ENCODE measurements around the gene KIF2C. TPM values are rescaled to one million over a fixed set of nuclear protein-coding genes. Genes with fewer than 3 reads are reported as not detected.

The KIF2C gene
- total RNA-seq, 1 donor from 2014 or later, result 0.26 TPM

GRCh38 chr1:44775078-44775929, 35.7 kb downstream of the KIF2C start, which contains the start of gene RPS8:
Gene RPS8, plus strand, starts transcription at chr1:44775540. Its CDS starts 57 bp downstream, at chr1:44775597.
- peak; percentile 96 for DNase-seq (ENCODE audit: low spot score)

- DNase-seq (ENCODE audit: low spot score), result no peak
Measured at GRCh38 chr1:44775930-44776729, 36.5 kb downstream of the KIF2C start.

- DNase-seq (ENCODE audit: low spot score), result no peak
Measured at GRCh38 chr1:44776730-44777068, 37.1 kb downstream of the KIF2C start.

GRCh38 chr1:44777547-44777946, 37.9 kb downstream of the KIF2C start:
- no peak for DNase-seq (ENCODE audit: low spot score)

- no peak for DNase-seq (ENCODE audit: low spot score)
Measured at GRCh38 chr1:44777969-44778635, 38.5 kb downstream of the KIF2C start.

- no peak for DNase-seq (ENCODE audit: low spot score)
Measured at GRCh38 chr1:44778705-44779576, 39.3 kb downstream of the KIF2C start.

GRCh38 chr1:44780583-44781121, 41.0 kb downstream of the KIF2C start:
- DNase-seq (ENCODE audit: low spot score), result no peak

GRCh38 chr1:44783697-44784093, 44.1 kb downstream of the KIF2C start:
- no peak for DNase-seq (ENCODE audit: low spot score)

GRCh38 chr1:44784094-44785028, 44.7 kb downstream of the KIF2C start:
- DNase-seq (ENCODE audit: low spot score), result no peak

GRCh38 chr1:44785029-44785380, 45.4 kb downstream of the KIF2C start:
- DNase-seq (ENCODE audit: low spot score), result no peak

GRCh38 chr1:44785501-44786137, 46.0 kb downstream of the KIF2C start:
- no peak for DNase-seq (ENCODE audit: low spot score)

- DNase-seq (ENCODE audit: low spot score), result peak; percentile 94
Measured at GRCh38 chr1:44786138-44786840, 46.7 kb downstream of the KIF2C start.

- DNase-seq (ENCODE audit: low spot score), result no peak
Measured at GRCh38 chr1:44786841-44787426, 47.3 kb downstream of the KIF2C start.

GRCh38 chr1:44787506-44787905, 47.9 kb downstream of the KIF2C start:
- DNase-seq (ENCODE audit: low spot score), result no peak

- no peak for DNase-seq (ENCODE audit: low spot score)
Measured at GRCh38 chr1:44788120-44788860, 48.7 kb downstream of the KIF2C start, which contains the start of gene BEST4. Gene BEST4, minus strand, starts transcription at chr1:44788170. Its CDS starts 465 bp downstream, at chr1:44787705.

- DNase-seq (ENCODE audit: low spot score), result no peak
Measured at GRCh38 chr1:44790968-44791801, 51.5 kb downstream of the KIF2C start.
